IgD-negative memory B cell (primary cell): Measurements from ENCODE around the gene AQP9. TPM values are rescaled to one million over a fixed set of nuclear protein-coding genes. Genes with fewer than 3 reads are reported as not detected.
"Not testable (repeated sequence)": the region's sequence is repeated elsewhere in the genome, so short reads cannot be mapped to it uniquely, and the experiment has no call there.

Experiments used
- H3K27ac Mint-ChIP-seq, 3 donors: one replicate each; pipeline ENCODE4 v1.8.0; 2020 to 2022; ENCODE audit warnings: mild to moderate bottlenecking in 3 of 3, mixed read lengths in 3 of 3, moderate library complexity in 1 of 3
- H3K27me3 Mint-ChIP-seq: one replicate; pipeline ENCODE4 v1.8.0; 2021; ENCODE audit warnings: mixed read lengths
- H3K36me3 Mint-ChIP-seq: one replicate; pipeline ENCODE4 v1.8.0; 2020; ENCODE audit warnings: mild to moderate bottlenecking, mixed read lengths
- H3K4me1 Mint-ChIP-seq, 3 donors: one replicate each; pipeline ENCODE4 v1.8.0; 2020 to 2022; ENCODE audit warnings: mixed read lengths in 3 of 3, mild to moderate bottlenecking in 1 of 3
- H3K4me3 Mint-ChIP-seq, 4 donors: one replicate each; pipeline ENCODE4 v1.8.0; 2020 to 2022; ENCODE audit warnings: mild to moderate bottlenecking in 4 of 4, mixed read lengths in 4 of 4, moderate library complexity in 3 of 4
- H3K9me3 Mint-ChIP-seq, 3 donors: one replicate each; pipeline ENCODE4 v1.8.0; 2020 to 2021; ENCODE audit warnings: mixed read lengths in 3 of 3, mild to moderate bottlenecking in 1 of 3
- polyA plus RNA-seq: library from polyadenylated mRNA; unstranded; fragments of 300-500 nt; fragmentation: Illumina TruSeq; gene quantifications from one replicate; pipeline ENCODE4 v1.2.3, GENCODE V29; 2021

Gene AQP9
- polyA plus RNA-seq, 1 donor from 2014 or later, result not detected

- Mint-ChIP-seq H3K4me3 (no peak overlapping the region), H3K27me3 (peaks cover 9% of the 10 kb centered on the region), H3K4me1 (peaks cover 0 to 3% (median 0%) of the 10 kb centered on the region in 3 donors), H3K27ac (no peak overlapping the region), H3K36me3 (no peaks in the 10 kb centered on the region), H3K9me3 (no peaks in the 10 kb centered on the region)
Measured at GRCh38 chr15:58179741-58180381, 41.7 kb downstream of the AQP9 start.

GRCh38 chr15:58182460-58183163 lies 44.4 kb downstream of the AQP9 start:
- no peaks in the 10 kb centered on the region for H3K9me3 Mint-ChIP-seq
- no peak overlapping the region for H3K27ac Mint-ChIP-seq
- H3K4me3 Mint-ChIP-seq, result no peak overlapping the region
- peaks cover 0 to 3% (median 0%) of the 10 kb centered on the region in 3 donors for H3K4me1 Mint-ChIP-seq
- H3K27me3 Mint-ChIP-seq, result peaks cover 9% of the 10 kb centered on the region
- no peaks in the 10 kb centered on the region for H3K36me3 Mint-ChIP-seq

GRCh38 chr15:58185439-58185838 lies 47.3 kb downstream of the AQP9 start:
- H3K4me3 Mint-ChIP-seq, result no peak overlapping the region
- no peaks in the 10 kb centered on the region for H3K36me3 Mint-ChIP-seq
- no peak overlapping the region for H3K27ac Mint-ChIP-seq
- H3K27me3 Mint-ChIP-seq, result peaks cover 16% of the 10 kb centered on the region
- no peaks in the 10 kb centered on the region for H3K9me3 Mint-ChIP-seq
- peaks cover 0 to 3% (median 0%) of the 10 kb centered on the region in 3 donors for H3K4me1 Mint-ChIP-seq

- Mint-ChIP-seq H3K27me3 (peaks cover 9% of the 10 kb centered on the region), H3K4me1 (no peaks in the 10 kb centered on the region), H3K36me3 (no peaks in the 10 kb centered on the region)
Measured at GRCh38 chr15:58189148-58189811, 51.1 kb downstream of the AQP9 start.

GRCh38 chr15:58190419-58190818 lies 52.2 kb downstream of the AQP9 start:
- Mint-ChIP-seq H3K4me3 (no peak overlapping the region), H3K36me3 (no peaks in the 10 kb centered on the region), H3K27ac (no peak overlapping the region), H3K27me3 (peaks cover 14% of the 10 kb centered on the region), H3K4me1 (no peaks in the 10 kb centered on the region), H3K9me3 (peaks cover 0 to 2% (median 0%) of the 10 kb centered on the region in 3 donors)

More at GRCh38 chr15:58189148-58189811, 51.1 kb downstream of the AQP9 start:
- Mint-ChIP-seq H3K4me3 (no peak overlapping the region), H3K27ac (no peak overlapping the region), H3K9me3 (no peaks in the 10 kb centered on the region)

- not testable (repeated sequence) for H3K9me3 Mint-ChIP-seq, H3K36me3 Mint-ChIP-seq, H3K4me3 Mint-ChIP-seq, H3K27ac Mint-ChIP-seq, H3K4me1 Mint-ChIP-seq
- H3K27me3 Mint-ChIP-seq, result peaks cover 14% of the 10 kb centered on the region
Measured at GRCh38 chr15:58193636-58194035, 55.5 kb downstream of the AQP9 start.

- H3K4me3 Mint-ChIP-seq, result no peak overlapping the region
- H3K27me3 Mint-ChIP-seq, result peaks cover 3% of the 10 kb centered on the region
- H3K9me3 Mint-ChIP-seq, result peaks cover 0 to 2% (median 0%) of the 10 kb centered on the region in 3 donors
- no peaks in the 10 kb centered on the region for H3K4me1 Mint-ChIP-seq
- H3K36me3 Mint-ChIP-seq, result no peaks in the 10 kb centered on the region
- H3K27ac Mint-ChIP-seq, result no peak overlapping the region
Measured at GRCh38 chr15:58200739-58201138, 62.6 kb downstream of the AQP9 start.

- no peaks in the 10 kb centered on the region for H3K36me3 Mint-ChIP-seq
- peaks cover 3% of the 10 kb centered on the region for H3K27me3 Mint-ChIP-seq
- H3K9me3 Mint-ChIP-seq, result peaks cover 0 to 2% (median 0%) of the 10 kb centered on the region in 3 donors
- H3K4me1 Mint-ChIP-seq, result no peaks in the 10 kb centered on the region
- no peak overlapping the region for H3K4me3 Mint-ChIP-seq
- no peak overlapping the region for H3K27ac Mint-ChIP-seq
Measured at GRCh38 chr15:58201516-58201915, 63.3 kb downstream of the AQP9 start.

GRCh38 chr15:58203537-58203936 lies 65.4 kb downstream of the AQP9 start:
- no peak overlapping the region for H3K4me3 Mint-ChIP-seq
- H3K4me1 Mint-ChIP-seq, result no peaks in the 10 kb centered on the region
- peaks cover 3% of the 10 kb centered on the region for H3K27me3 Mint-ChIP-seq
- H3K9me3 Mint-ChIP-seq, result peaks cover 0 to 2% (median 2%) of the 10 kb centered on the region in 3 donors
- H3K27ac Mint-ChIP-seq, result no peak overlapping the region
- H3K36me3 Mint-ChIP-seq, result no peaks in the 10 kb centered on the region

GRCh38 chr15:58206151-58206550 lies 68.0 kb downstream of the AQP9 start:
- H3K27ac Mint-ChIP-seq, result no peak overlapping the region
- H3K4me1 Mint-ChIP-seq, result no peaks in the 10 kb centered on the region

GRCh38 chr15:58208217-58208616 lies 70.0 kb downstream of the AQP9 start:
- H3K4me1 Mint-ChIP-seq, H3K4me3 Mint-ChIP-seq, H3K9me3 Mint-ChIP-seq, H3K27me3 Mint-ChIP-seq, H3K36me3 Mint-ChIP-seq, H3K27ac Mint-ChIP-seq: not testable (repeated sequence)

More at GRCh38 chr15:58206151-58206550, 68.0 kb downstream of the AQP9 start:
- Mint-ChIP-seq H3K27me3 (peaks cover 3% of the 10 kb centered on the region), H3K36me3 (no peaks in the 10 kb centered on the region), H3K4me3 (no peak overlapping the region), H3K9me3 (peaks cover 0 to 2% (median under 1%) of the 10 kb centered on the region in 3 donors)

GRCh38 chr15:58209007-58209481 lies 70.9 kb downstream of the AQP9 start:
- not testable (repeated sequence) for H3K27me3 Mint-ChIP-seq, H3K36me3 Mint-ChIP-seq, H3K4me3 Mint-ChIP-seq, H3K27ac Mint-ChIP-seq, H3K4me1 Mint-ChIP-seq, H3K9me3 Mint-ChIP-seq

GRCh38 chr15:58210031-58210430 lies 71.8 kb downstream of the AQP9 start:
- not testable (repeated sequence) for H3K9me3 Mint-ChIP-seq, H3K36me3 Mint-ChIP-seq, H3K4me3 Mint-ChIP-seq, H3K27ac Mint-ChIP-seq, H3K4me1 Mint-ChIP-seq, H3K27me3 Mint-ChIP-seq

- Mint-ChIP-seq H3K9me3 (peaks cover 0 to 1% (median 0%) of the 10 kb centered on the region in 3 donors), H3K36me3 (no peaks in the 10 kb centered on the region), H3K27ac (no peak overlapping the region), H3K4me3 (no peak overlapping the region), H3K27me3 (peaks cover 5% of the 10 kb centered on the region), H3K4me1 (no peaks in the 10 kb centered on the region)
Measured at GRCh38 chr15:58212909-58213526, 74.8 kb downstream of the AQP9 start.
